Measurements from ENCODE around the gene PCDHGB1.
"Not testable (repeated sequence)": the region's sequence is repeated elsewhere in the genome, so short reads cannot be mapped to it uniquely, and the experiment has no call there.

- not testable (repeated sequence) for TF ChIP-seq CTCF (IDR thresholded peaks at IDR 0.05; ENCODE audit: low read depth, low read length); EZH2phosphoT487 (IDR thresholded peaks at IDR 0.05; ENCODE audit: low read depth)
Measured at GRCh38 chr5:141332571-141332970, 17.3 kb upstream of the PCDHGB1 start.

All from OCI-LY3 (cell line).